CD8-positive, alpha-beta memory T cell (primary cell): ENCODE results near the gene DSCAML1. TPM values are rescaled to one million over a fixed set of nuclear protein-coding genes. Genes with fewer than 3 reads are reported as not detected.

ENCODE experiments used
- CTCF ChIA-PET: fragments of 350-600 bp; sonication (Branson Sonifier 250); formaldehyde crosslinking; loops from one replicate; lab custom pipeline; 2021; ENCODE audit warnings: antibody characterized with exemption; lab: Charles Lee
- POLR2A ChIA-PET: fragments of 350-600 bp; sonication (Branson Sonifier 250); formaldehyde crosslinking; loops from one replicate; lab custom pipeline; 2021; ENCODE audit warnings: antibody characterized with exemption; lab: Charles Lee
- DNase-seq, 5 donors: peaks; one replicate each; pipeline versions ENCODE4 v3.0.0 to v3.0.0-alpha.2; 2020 to 2022; ENCODE audit warnings: mixed read lengths in 1 of 5
- H3K27ac ChIP-seq: one replicate; pipeline ENCODE4 v1.7.0; 2013; ENCODE audit warnings: low read depth, mild to moderate bottlenecking, low read length, moderate library complexity
- H3K27me3 ChIP-seq: 2 replicates; pipeline ENCODE4 v1.7.0; 2013; ENCODE audit warnings: low read length, mild to moderate bottlenecking; ENCODE audit not compliant: insufficient read depth, poor library complexity, severe bottlenecking
- H3K36me3 ChIP-seq: 2 replicates; pipeline ENCODE4 v1.7.0; 2013; ENCODE audit warnings: mild to moderate bottlenecking, low read length, moderate library complexity; ENCODE audit not compliant: insufficient read depth
- H3K4me1 ChIP-seq: 2 replicates; pipeline ENCODE4 v1.7.0; 2013; ENCODE audit warnings: mild to moderate bottlenecking, low read length, moderate library complexity; ENCODE audit not compliant: insufficient read depth
- H3K4me3 ChIP-seq: 2 replicates; pipeline ENCODE4 v1.7.0; 2013; ENCODE audit warnings: mild to moderate bottlenecking, low read length
- H3K9me3 ChIP-seq: 2 replicates; pipeline ENCODE4 v1.7.0; 2013; ENCODE audit warnings: mild to moderate bottlenecking, low read length
- H3K27ac Mint-ChIP-seq, 8 donors: one replicate each; pipeline ENCODE4 v1.8.0; 2020 to 2021; ENCODE audit warnings: mixed read lengths in 8 of 8, mild to moderate bottlenecking in 6 of 8, inconsistent platforms in 3 of 8, moderate library complexity in 3 of 8
- H3K27me3 Mint-ChIP-seq, 2 donors: one replicate each; pipeline ENCODE4 v1.8.0; 2020 to 2021; ENCODE audit warnings: mixed read lengths in 2 of 2, mild to moderate bottlenecking in 1 of 2, moderate library complexity in 1 of 2
- H3K36me3 Mint-ChIP-seq, 3 donors: one replicate each; pipeline ENCODE4 v1.8.0; 2020 to 2021; ENCODE audit warnings: mixed read lengths in 3 of 3, inconsistent platforms in 1 of 3, mild to moderate bottlenecking in 1 of 3
- H3K4me1 Mint-ChIP-seq, 3 donors: one replicate each; pipeline ENCODE4 v1.8.0; 2020 to 2021; ENCODE audit warnings: mixed read lengths in 3 of 3, inconsistent platforms in 1 of 3, mild to moderate bottlenecking in 1 of 3
- H3K4me3 Mint-ChIP-seq, 7 donors: one replicate each; pipeline ENCODE4 v1.8.0; 2020 to 2021; ENCODE audit warnings: mixed read lengths in 7 of 7, mild to moderate bottlenecking in 6 of 7, moderate library complexity in 4 of 7, inconsistent platforms in 2 of 7
- H3K9me3 Mint-ChIP-seq, 5 donors: one replicate each; pipeline ENCODE4 v1.8.0; 2020 to 2022; ENCODE audit warnings: mixed read lengths in 5 of 5, mild to moderate bottlenecking in 3 of 5, moderate library complexity in 2 of 5, inconsistent platforms in 1 of 5
- polyA plus RNA-seq: library from polyadenylated mRNA; unstranded; fragments of 300-500 nt; fragmentation: Illumina TruSeq; gene quantifications from one replicate; pipeline ENCODE4 v1.2.3, GENCODE V29; 2021
- total RNA-seq, 2 experiments: library from RNA; stranded (reverse); gene quantifications; one replicate each; pipeline ENCODE4 v1.2.3, GENCODE V29; 2021

The DSCAML1 gene
- total and polyA plus RNA-seq, 3 experiments from 2014 or later: 0.48 to 0.91 TPM; not detected in 1

- Histone ChIP-seq H3K4me1 (no peaks in the 10 kb centered on the region), H3K36me3 (no peaks in the 10 kb centered on the region), H3K9me3 (no peaks in the 10 kb centered on the region), H3K27me3 (no peaks in the 10 kb centered on the region), H3K27ac (no peak overlapping the region), H3K4me3 (no peak overlapping the region)
- H3K27me3 Mint-ChIP-seq: peaks cover 2% of the 10 kb centered on the region in 2 donors
- H3K36me3 Mint-ChIP-seq: peaks cover 0 to 5% (median 0%) of the 10 kb centered on the region in 3 donors
- no peak for DNase-seq
- POLR2A ChIA-PET: no interaction called here
- H3K9me3 Mint-ChIP-seq: no peaks in the 10 kb centered on the region
- H3K4me3 Mint-ChIP-seq: no peak overlapping the region
- H3K27ac Mint-ChIP-seq: no peak overlapping the region
- no peaks in the 10 kb centered on the region for H3K4me1 Mint-ChIP-seq
- CTCF ChIA-PET: no interaction called here
These were observed 276.8 kb downstream of the DSCAML1 start for GRCh38 chr11:117520201-117520600.

GRCh38 chr11:117519590-117519989 is 277.4 kb downstream of the DSCAML1 start:
- DNase-seq: no peak
- H3K9me3 Mint-ChIP-seq: no peaks in the 10 kb centered on the region
- H3K4me3 ChIP-seq: no peak overlapping the region
- no peaks in the 10 kb centered on the region for H3K36me3 ChIP-seq
- H3K27me3 ChIP-seq: no peaks in the 10 kb centered on the region
- peaks cover 0 to 5% (median 0%) of the 10 kb centered on the region in 3 donors for H3K36me3 Mint-ChIP-seq
- ChIA-PET POLR2A (no interaction called here), CTCF (no interaction called here)
- H3K9me3 ChIP-seq: no peaks in the 10 kb centered on the region
- no peak overlapping the region for H3K27ac ChIP-seq
- H3K27ac Mint-ChIP-seq: peak overlapping the region in 1 of 8 donors; percentile 91
- no peak overlapping the region for H3K4me3 Mint-ChIP-seq
- H3K4me1 Mint-ChIP-seq: no peaks in the 10 kb centered on the region
- H3K4me1 ChIP-seq: no peaks in the 10 kb centered on the region
- peaks cover 0 to 3% of the 10 kb centered on the region in 2 donors for H3K27me3 Mint-ChIP-seq

- no peak for DNase-seq
- Mint-ChIP-seq H3K27me3 (peaks cover 0 to 3% of the 10 kb centered on the region in 2 donors), H3K27ac (peak overlapping the region in 1 of 8 donors; percentile 25), H3K4me3 (no peak overlapping the region), H3K9me3 (no peaks in the 10 kb centered on the region), H3K4me1 (no peaks in the 10 kb centered on the region), H3K36me3 (peaks cover 0 to 5% (median 0%) of the 10 kb centered on the region in 3 donors)
- Histone ChIP-seq H3K4me1 (no peaks in the 10 kb centered on the region), H3K4me3 (no peak overlapping the region), H3K36me3 (no peaks in the 10 kb centered on the region), H3K27me3 (no peaks in the 10 kb centered on the region), H3K27ac (no peak overlapping the region), H3K9me3 (no peaks in the 10 kb centered on the region)
- ChIA-PET POLR2A (no interaction called here), CTCF (no interaction called here)
These were observed 277.8 kb downstream of the DSCAML1 start for GRCh38 chr11:117519170-117519569.

GRCh38 chr11:117518455-117518854 is 278.6 kb downstream of the DSCAML1 start:
- DNase-seq: no peak
- no peaks in the 10 kb centered on the region for H3K36me3 ChIP-seq
- no peaks in the 10 kb centered on the region for H3K27me3 ChIP-seq
- ChIA-PET CTCF (no interaction called here), POLR2A (no interaction called here)
- no peaks in the 10 kb centered on the region for H3K4me1 ChIP-seq
- H3K27ac ChIP-seq: no peak overlapping the region
- Mint-ChIP-seq H3K36me3 (peaks cover 0 to 5% (median 0%) of the 10 kb centered on the region in 3 donors), H3K4me3 (no peak overlapping the region), H3K27me3 (peaks cover 0 to 3% of the 10 kb centered on the region in 2 donors), H3K4me1 (no peaks in the 10 kb centered on the region), H3K27ac (no peak overlapping the region), H3K9me3 (no peaks in the 10 kb centered on the region)
- H3K9me3 ChIP-seq: no peaks in the 10 kb centered on the region
- H3K4me3 ChIP-seq: no peak overlapping the region

- no peak overlapping the region for H3K4me3 ChIP-seq
- CTCF ChIA-PET: no interaction called here
- H3K27ac Mint-ChIP-seq: no peak overlapping the region
These were observed 279.9 kb downstream of the DSCAML1 start for GRCh38 chr11:117517097-117517496.

GRCh38 chr11:117515892-117516787 is 280.9 kb downstream of the DSCAML1 start:
- no peaks in the 10 kb centered on the region for H3K4me1 Mint-ChIP-seq
- CTCF ChIA-PET: no interaction called here
- H3K27me3 ChIP-seq: no peaks in the 10 kb centered on the region

More at GRCh38 chr11:117517097-117517496, 279.9 kb downstream of the DSCAML1 start:
- POLR2A ChIA-PET: no interaction called here
- peaks cover 0 to 3% of the 10 kb centered on the region in 2 donors for H3K27me3 Mint-ChIP-seq
- peaks cover 0 to 5% (median 0%) of the 10 kb centered on the region in 3 donors for H3K36me3 Mint-ChIP-seq
- Histone ChIP-seq H3K36me3 (no peaks in the 10 kb centered on the region), H3K4me1 (no peaks in the 10 kb centered on the region), H3K27me3 (no peaks in the 10 kb centered on the region), H3K9me3 (no peaks in the 10 kb centered on the region), H3K27ac (no peak overlapping the region)
- no peaks in the 10 kb centered on the region for H3K4me1 Mint-ChIP-seq
- no peak overlapping the region for H3K4me3 Mint-ChIP-seq
- DNase-seq: no peak
- H3K9me3 Mint-ChIP-seq: no peaks in the 10 kb centered on the region

GRCh38 chr11:117514256-117514655 is 282.8 kb downstream of the DSCAML1 start:
- H3K27me3 ChIP-seq: no peaks in the 10 kb centered on the region
- ChIA-PET POLR2A (no interaction called here), CTCF (no interaction called here)
- no peaks in the 10 kb centered on the region for H3K4me1 Mint-ChIP-seq
- no peak overlapping the region for H3K4me3 Mint-ChIP-seq
- peaks cover 0 to 3% (median 0%) of the 10 kb centered on the region in 3 donors for H3K36me3 Mint-ChIP-seq
- H3K27ac Mint-ChIP-seq: no peak overlapping the region
- no peak overlapping the region for H3K27ac ChIP-seq
- peaks cover 3% of the 10 kb centered on the region in 2 donors for H3K27me3 Mint-ChIP-seq
- no peaks in the 10 kb centered on the region for H3K36me3 ChIP-seq
- DNase-seq: no peak
- no peaks in the 10 kb centered on the region for H3K9me3 Mint-ChIP-seq
- H3K4me1 ChIP-seq: no peaks in the 10 kb centered on the region
- no peaks in the 10 kb centered on the region for H3K9me3 ChIP-seq
- H3K4me3 ChIP-seq: no peak overlapping the region

More at GRCh38 chr11:117515892-117516787, 280.9 kb downstream of the DSCAML1 start:
- Mint-ChIP-seq H3K4me3 (no peak overlapping the region), H3K27me3 (peaks cover 0 to 3% of the 10 kb centered on the region in 2 donors), H3K27ac (no peak overlapping the region), H3K9me3 (no peaks in the 10 kb centered on the region), H3K36me3 (peaks cover 0 to 5% (median 0%) of the 10 kb centered on the region in 3 donors)
- DNase-seq: no peak
- H3K36me3 ChIP-seq: no peaks in the 10 kb centered on the region
- no peak overlapping the region for H3K27ac ChIP-seq
- no peak overlapping the region for H3K4me3 ChIP-seq
- POLR2A ChIA-PET: no interaction called here
- H3K4me1 ChIP-seq: no peaks in the 10 kb centered on the region
- H3K9me3 ChIP-seq: no peaks in the 10 kb centered on the region

GRCh38 chr11:117513666-117514065 is 283.4 kb downstream of the DSCAML1 start:
- H3K27me3 Mint-ChIP-seq: peaks cover 3% of the 10 kb centered on the region in 2 donors

More at GRCh38 chr11:117513666-117514065, 283.4 kb downstream of the DSCAML1 start:
- no peaks in the 10 kb centered on the region for H3K9me3 Mint-ChIP-seq
- H3K4me3 Mint-ChIP-seq: no peak overlapping the region
- Histone ChIP-seq H3K9me3 (no peaks in the 10 kb centered on the region), H3K27me3 (no peaks in the 10 kb centered on the region), H3K27ac (no peak overlapping the region), H3K4me1 (no peaks in the 10 kb centered on the region), H3K4me3 (no peak overlapping the region), H3K36me3 (no peaks in the 10 kb centered on the region)
- H3K4me1 Mint-ChIP-seq: no peaks in the 10 kb centered on the region
- ChIA-PET POLR2A (no interaction called here), CTCF (no interaction called here)
- H3K36me3 Mint-ChIP-seq: peaks cover 0 to 3% (median 0%) of the 10 kb centered on the region in 3 donors
- DNase-seq: no peak
- H3K27ac Mint-ChIP-seq: no peak overlapping the region
